K562 (cell line): ENCODE measurements around the gene ASAH2. TPM values are rescaled to one million over a fixed set of nuclear protein-coding genes. Genes with fewer than 3 reads are reported as not detected.

Source experiments
- ATAC-seq: fragments of 200-7000 bp; cut with Tn5 transposase; 3 replicates; pipeline ENCODE4 v1.9.1; 2020; ENCODE audit warnings: moderate library complexity
- BruUV-seq: library from RNA; stranded (reverse); fragments of 400-500 nt; replicated peaks from 2 replicates; lab custom pipeline; 2021; lab: Mats Ljungman, UMichigan
- CTCF ChIA-PET: fragments of 300-600 bp; formaldehyde crosslinking; extraction: SDS; loops from one replicate; lab custom pipeline; 2021; ENCODE audit warnings: low intra/inter-chr PET ratio; lab: Yijun Ruan, JAX
- POLR2A ChIA-PET: fragments of 300-600, 350-650 bp; sonication (Branson Sonifier 250); formaldehyde crosslinking; extraction: SDS; loops from one replicate; lab custom pipeline; 2021; ENCODE audit warnings: antibody characterized with exemption, inconsistent platforms; lab: Yijun Ruan, JAX
- DNase-seq, 4 experiments: peaks; one replicate each; pipeline versions ENCODE4 v3.0.0 to v3.0.0-alpha.2; 2011 to 2018; ENCODE audit warnings: low spot score in 3 of 4, mixed read lengths in 3 of 4; ENCODE audit errors: extremely low read depth in 1 of 4
- FAIRE-seq: peaks from 2 replicates; lab custom pipeline; 2011; peaks lifted over from hg19 to GRCh38; lab: Jason Lieb, UNC
- H2AFZ ChIP-seq: 2 replicates; pipeline ENCODE4 v1.6.0; 2011; ENCODE audit warnings: low read depth, low read length, control low read depth, inconsistent platforms
- H3K27ac ChIP-seq: fragments of 200-600 bp; 3 replicates; pipeline ENCODE4 v1.8.0; 2011; ENCODE audit warnings: low read depth, mild to moderate bottlenecking, control low read depth, inconsistent platforms, low read length, moderate library complexity, mixed read lengths; ENCODE audit errors: extremely low read depth
- H3K27me3 ChIP-seq, 2 experiments: fragments of 300-600 bp in 1 of 2; 2 replicates in 1 of 2; 3 replicates in 1 of 2; pipeline versions ENCODE4 v1.6.0 to v1.8.0; 2011; ENCODE audit warnings: inconsistent platforms in 2 of 2, low read length in 2 of 2, mild to moderate bottlenecking in 1 of 2, mixed read lengths in 1 of 2, moderate library complexity in 1 of 2; ENCODE audit not compliant: control insufficient read depth in 2 of 2, insufficient read depth in 2 of 2
- H3K36me3 ChIP-seq: fragments of 300-600 bp; 3 replicates; pipeline ENCODE4 v1.8.0; 2011; ENCODE audit warnings: mild to moderate bottlenecking, low read length, inconsistent platforms; ENCODE audit not compliant: control insufficient read depth, insufficient read depth
- H3K4me1 ChIP-seq, 2 experiments: fragments of 200-600 bp in 1 of 2; replicated peaks in 1 of 2; 2 replicates in 1 of 2; 3 replicates in 1 of 2; pipeline versions ENCODE4 v1.5.1 to v1.8.0; 2011; ENCODE audit warnings: inconsistent platforms in 2 of 2, low read length in 2 of 2, mild to moderate bottlenecking in 1 of 2, mixed read lengths in 1 of 2, moderate library complexity in 1 of 2; ENCODE audit not compliant: control insufficient read depth in 2 of 2, insufficient read depth in 2 of 2
- H3K4me2 ChIP-seq: 2 replicates; pipeline ENCODE4 v1.6.1; 2011; ENCODE audit warnings: low read length, control low read depth, inconsistent platforms, mixed read lengths; ENCODE audit not compliant: insufficient read depth
- H3K4me3 ChIP-seq: fragments of 200-600 bp; sonication (generic), shearing (Covaris generic); 2 replicates; pipeline ENCODE4 v1.5.1; 2016; ENCODE audit warnings: control low read depth, inconsistent platforms
- H3K79me2 ChIP-seq: fragments of 200-600 bp; 3 replicates; pipeline ENCODE4 v1.8.0; 2011; ENCODE audit warnings: low read length, inconsistent platforms; ENCODE audit not compliant: control insufficient read depth, insufficient read depth
- H3K9ac ChIP-seq, 2 experiments: 2 replicates each; pipeline versions ENCODE4 v1.6.0 to v1.6.1; 2011; ENCODE audit warnings: low read depth in 2 of 2, low read length in 2 of 2, control low read depth in 1 of 2, inconsistent platforms in 1 of 2, mild to moderate bottlenecking in 1 of 2, mixed read lengths in 1 of 2; ENCODE audit not compliant: insufficient read depth in 1 of 2
- H3K9me1 ChIP-seq: one replicate; pipeline ENCODE4 v1.6.0; 2011; ENCODE audit warnings: inconsistent platforms, mild to moderate bottlenecking, low read length, moderate library complexity; ENCODE audit not compliant: control insufficient read depth, insufficient read depth
- H3K9me3 ChIP-seq: replicated peaks from 2 replicates; pipeline ENCODE4 v1.5.1; 2011; ENCODE audit warnings: low read depth, low read length, inconsistent platforms; ENCODE audit not compliant: control insufficient read depth, insufficient read depth
- H4K20me1 ChIP-seq: replicated peaks from 2 replicates; pipeline ENCODE4 v1.6.1; 2011; ENCODE audit warnings: low read length, inconsistent platforms, mixed read lengths; ENCODE audit not compliant: control insufficient read depth, insufficient read depth
- ARID1B ChIP-seq: fragments of 450-650 bp; IDR thresholded peaks from 2 replicates; pipeline ENCODE4 v1.6.1; 2016; ENCODE audit warnings: antibody characterized with exemption, mild to moderate bottlenecking, inconsistent platforms
- ARID2 ChIP-seq: fragments of 450-650 bp; IDR thresholded peaks from 2 replicates; pipeline ENCODE4 v1.6.1; 2017; ENCODE audit warnings: antibody characterized with exemption, mild to moderate bottlenecking
- ATF1 ChIP-seq, 2 experiments: fragments of 450-650 bp in 1 of 2; IDR thresholded peaks; 2 replicates each; pipeline ENCODE4 v1.6.1; 2016; ENCODE audit warnings: missing compliant biosample characterization in 1 of 2, missing genetic modification characterization in 1 of 2
- CREM ChIP-seq: IDR thresholded peaks from 2 replicates; pipeline ENCODE4 v1.6.1; 2014; ENCODE audit warnings: antibody characterized with exemption, low read depth
- CTCF ChIP-seq, 3 experiments: IDR thresholded peaks in 2 of 3; conservative IDR thresholded peaks in 1 of 3; 2 replicates each; pipeline ENCODE4 v1.5.1; 2011 to 2012; ENCODE audit warnings: low read length in 3 of 3, mild to moderate bottlenecking in 3 of 3, control low read depth in 2 of 3, improper control_type of control experiment in 1 of 3, inconsistent platforms in 1 of 3, low read depth in 1 of 3, mixed read lengths in 1 of 3, moderate library complexity in 1 of 3; ENCODE audit not compliant: insufficient read depth in 2 of 3
- EHMT2 ChIP-seq: fragments of 450-650 bp; IDR thresholded peaks from 2 replicates; pipeline ENCODE4 v1.6.1; 2018; ENCODE audit warnings: antibody characterized with exemption
- GABPB2 ChIP-seq: fragments of 250-450 bp; sonication (Bioruptor Pico); conservative IDR thresholded peaks from 2 replicates; pipeline ENCODE4 v1.5.1; 2021; ENCODE audit warnings: mild to moderate bottlenecking
- KDM1A ChIP-seq, 2 experiments: fragments of 450-650 bp; IDR thresholded peaks; 2 replicates each; pipeline ENCODE4 v1.6.1; 2016; ENCODE audit warnings: mild to moderate bottlenecking in 2 of 2
- MAFK ChIP-seq: IDR thresholded peaks from 2 replicates; pipeline ENCODE4 v1.6.1; 2011; ENCODE audit warnings: low read length, improper control_type of control experiment
- RAD21 ChIP-seq, 2 experiments: fragments of 250-450 bp in 1 of 2; fragments of 450-650 bp in 1 of 2; sonication (Bioruptor Pico) in 1 of 2; formaldehyde crosslinking in 1 of 2; IDR thresholded peaks in 1 of 2; conservative IDR thresholded peaks in 1 of 2; 2 replicates each; pipeline versions ENCODE4 v1.4.0 to v1.8.0; 2020 to 2022; ENCODE audit warnings: mild to moderate bottlenecking in 2 of 2, moderate library complexity in 1 of 2
- SRSF1 ChIP-seq: fragments of 200-400 bp; formaldehyde crosslinking; IDR thresholded peaks from 2 replicates; pipeline ENCODE4 v1.6.1; 2017; ENCODE audit warnings: mild to moderate bottlenecking, low read depth, low read length, moderate library complexity
- TCF7L2 ChIP-seq: fragments of 150-350 bp; IDR thresholded peaks from 2 replicates; pipeline ENCODE4 v1.6.1; 2016; ENCODE audit warnings: low read depth, mild to moderate bottlenecking, low read length, moderate library complexity
- ZBTB5 ChIP-seq: fragments of 450-650 bp; IDR thresholded peaks from 2 replicates; pipeline ENCODE4 v1.6.1; 2017; ENCODE audit warnings: antibody characterized with exemption
- ZHX1 ChIP-seq: fragments of 150-350 bp; conservative IDR thresholded peaks from 2 replicates; pipeline ENCODE4 v1.6.1; 2014; ENCODE audit warnings: low read length
- ZNF384 ChIP-seq: IDR thresholded peaks from 2 replicates; pipeline ENCODE4 v1.6.1; 2012; ENCODE audit warnings: low read depth, low read length, improper control_type of control experiment
- WGBS: fragments of 100-300 bp; shearing (Covaris generic); methylation state at CpG from one replicate; pipeline ENCODE4 v1.1.6; 2016; ENCODE audit warnings: low coverage, mixed read lengths; ENCODE audit not compliant: insufficient coverage; ENCODE audit errors: missing lambda C conversion rate; 5-methylcytosine and 5-hydroxymethylcytosine counted together
- in situ Hi-C: fragments of 300-500 bp; cut with MboI; formaldehyde crosslinking; loops from 4 replicates; pipeline ENCODE4 v1.15.0; 2018; ENCODE audit warnings: inconsistent platforms, mixed read lengths
- intact Hi-C: fragments of 100-400 bp; cut with micrococcal nuclease; formaldehyde crosslinking; loops from 2 replicates; pipeline ENCODE4 v1.14.2; 2022
- polyA plus RNA-seq, 8 experiments: library from polyadenylated mRNA; depleted of rRNA in 4 of 8; stranded (reverse) in 5 of 8; unstranded in 3 of 8; fragments of >200 nt; fragmentation: Nextera tagmentation in 2 of 8; fragmentation: Illumina TruSeq in 1 of 8; extraction: Ambion mirVana in 2 of 8; extraction: Trizol in 1 of 8; gene quantifications; 2 replicates each; pipeline versions ENCODE4 v1.2.1 to v1.2.3, GENCODE V29; 2011 to 2014; ENCODE audit warnings: inconsistent platforms in 1 of 8, missing spikeins in 1 of 8
- total RNA-seq, 7 experiments: library from RNA; depleted of rRNA in 6 of 7; stranded (reverse); fragments of >200 nt in 6 of 7; fragmentation: Illumina TruSeq in 2 of 7; extraction: Trizol in 2 of 7; gene quantifications; 2 replicates each; pipeline versions ENCODE4 v1.2.1 to v1.2.3, GENCODE V29; 2011 to 2021; ENCODE audit warnings: low replicate concordance in 1 of 7

Gene ASAH2
- total and polyA plus RNA-seq, 9 of the 15 experiments (the other 6 are each of a cell fraction or from before 2014, with no cell fraction given): 2.5 to 12.0 (median 8.5) TPM

- peaks cover 9 to 16% of the 10 kb centered on the region in 2 experiments; a peak in 3 of 5 replicates for H3K4me1 ChIP-seq
- ATAC-seq (peak; percentile 88), FAIRE-seq (no peak), DNase-seq (peak; percentile 42 to 68 (median 60))
- H3K36me3 ChIP-seq: no peaks in the 10 kb centered on the region
- H3K27ac ChIP-seq: no peak overlapping the region
- no peak overlapping the region for H3K9ac ChIP-seq
- no peaks in the 10 kb centered on the region for H3K79me2 ChIP-seq
- H3K9me1 ChIP-seq: no peaks in the 10 kb centered on the region
- BruUV-seq: no TSS peak
- POLR2A ChIA-PET: interaction anchor here (1.7 to 2.9 kb wide), 2 partner anchors 9 to 11 kb away, joined by 3 to 8 read pairs; no protein-coding TSS in a partner anchor
- 21% methylated on average over 1 of the region's 1 CpG for WGBS
- H3K4me3 ChIP-seq: no peak overlapping the region
- no peaks in the 10 kb centered on the region for H3K9me3 ChIP-seq
- CTCF ChIA-PET: interaction anchor here (0.5 to 1.3 kb wide), 8 partner anchors 49 to 362 kb away, joined by 3 to 5 read pairs (median 4); no protein-coding TSS in a partner anchor
- H4K20me1 ChIP-seq: no peaks in the 10 kb centered on the region
- in situ Hi-C loops: no loop called here
- no peak overlapping the region for H3K4me2 ChIP-seq
- no peaks in the 10 kb centered on the region for H3K27me3 ChIP-seq
- H2AFZ ChIP-seq: no peak overlapping the region
- intact Hi-C loops: loop anchor here (1.0 to 5.0 kb wide), 5 partner anchors 36 to 361 kb away; no protein-coding TSS in a partner anchor
- peak; percentile 68; the same call in 1 of the 2 replicates for TF ChIP-seq ARID2
- TF ChIP-seq ZHX1: no peak
- 0 out of 2 replicates have a peak, but pooled peaks have one; percentile 3 for TF ChIP-seq CREM
- TF ChIP-seq ZBTB5: no peak
- no peak for TF ChIP-seq SRSF1
- peak; percentile 4; the same call in 1 of the 2 replicates for TF ChIP-seq MAFK
- no peak for TF ChIP-seq ATF1 (CRISPR knock-in tag; IDR thresholded peaks at IDR 0.05)
- TF ChIP-seq ATF1 (tag; IDR thresholded peaks at IDR 0.05): peak; percentile 40; the same call in 1 of the 2 replicates
- 0 out of 2 replicates have a peak, but pooled peaks have one; percentile 11 for TF ChIP-seq ARID1B
- no peak for TF ChIP-seq GABPB2 (CRISPR knock-in tag)
- peak in 1 of 2 experiments; percentile 8; a peak in 1 of 4 replicates for TF ChIP-seq KDM1A (IDR thresholded peaks at IDR 0.05)
- peak; percentile 64; the same call in 1 of the 2 replicates for TF ChIP-seq ZNF384
- TF ChIP-seq EHMT2: 0 out of 2 replicates have a peak, but pooled peaks have one; percentile 50
- TF ChIP-seq TCF7L2: no peak
- peak; percentile 91 to 97 for TF ChIP-seq RAD21 (CRISPR knock-in tag; conservative IDR thresholded peaks at IDR 0.05 in 1 of 2, IDR thresholded peaks at IDR 0.05 in 1 of 2)
- peak; percentile 74 to 89 (median 76) for TF ChIP-seq CTCF (IDR thresholded peaks at IDR 0.05 in 2 of 3, conservative IDR thresholded peaks at IDR 0.05 in 1 of 3; ENCODE audit: insufficient read depth in 2 of 3, low read depth in 1 of 3, low read length in 3 of 3)
Observed at GRCh38 chr10:50291261-50291850, 40.0 kb upstream of the ASAH2 start.
